ENCODE measurements around the gene PLEKHG1.

Gene PLEKHG1

GRCh38 chr6:150646228-150646627, 46.5 kb downstream of the PLEKHG1 start:
- Histone ChIP-seq H3K9me3 (no peaks in the 10 kb centered on the region), H3K4me3 (no peak overlapping the region), H3K36me3 (replicated peaks) (no peaks in the 10 kb centered on the region), H3K4me1 (peaks cover 40% of the 10 kb centered on the region), H3K27me3 (ENCODE audit: low read depth) (no peaks in the 10 kb centered on the region)
- in situ Hi-C loops (cut with MboI; ENCODE audit: low sequenced_read_pairs), result no loop called here
- no peak for DNase-seq (ENCODE audit: low spot score in 2 of 2)

DNA sequence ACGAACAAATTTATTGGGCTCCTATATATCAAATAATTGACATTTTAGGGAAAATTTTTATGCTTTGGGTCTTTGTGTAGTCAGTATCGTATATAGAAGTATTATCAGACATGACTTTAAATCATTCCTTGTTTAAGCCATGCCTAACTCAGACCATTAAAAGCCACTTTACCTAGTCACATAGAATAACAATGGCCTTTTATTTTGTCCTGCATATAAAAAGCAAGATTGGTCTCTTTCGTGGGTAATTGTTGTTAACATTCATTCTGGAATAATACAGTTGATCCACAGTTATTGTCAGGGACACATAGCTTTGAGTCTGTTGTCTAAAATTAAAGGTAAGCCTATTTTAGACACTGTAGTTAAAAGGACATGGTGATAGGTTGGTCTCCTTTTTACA, 47.4 kb downstream of the PLEKHG1 start:
- Histone ChIP-seq H3K4me3 (no peak overlapping the region), H3K36me3 (replicated peaks) (no peaks in the 10 kb centered on the region), H3K4me1 (peaks cover 35% of the 10 kb centered on the region), H3K9me3 (no peaks in the 10 kb centered on the region), H3K27me3 (ENCODE audit: low read depth) (no peaks in the 10 kb centered on the region)
- peak in 1 of 2 experiments; percentile 98 for DNase-seq (ENCODE audit: low spot score in 2 of 2)
- in situ Hi-C loops (cut with MboI; ENCODE audit: low sequenced_read_pairs), result no loop called here
